Suppressor macrophage (primary cell): ENCODE measurements around the gene STEAP3.

Experiments
- DNase-seq, 4 experiments: peaks; one replicate each; pipeline ENCODE4 v3.0.0-alpha.2; 2020 to 2022

Gene STEAP3

DNA sequence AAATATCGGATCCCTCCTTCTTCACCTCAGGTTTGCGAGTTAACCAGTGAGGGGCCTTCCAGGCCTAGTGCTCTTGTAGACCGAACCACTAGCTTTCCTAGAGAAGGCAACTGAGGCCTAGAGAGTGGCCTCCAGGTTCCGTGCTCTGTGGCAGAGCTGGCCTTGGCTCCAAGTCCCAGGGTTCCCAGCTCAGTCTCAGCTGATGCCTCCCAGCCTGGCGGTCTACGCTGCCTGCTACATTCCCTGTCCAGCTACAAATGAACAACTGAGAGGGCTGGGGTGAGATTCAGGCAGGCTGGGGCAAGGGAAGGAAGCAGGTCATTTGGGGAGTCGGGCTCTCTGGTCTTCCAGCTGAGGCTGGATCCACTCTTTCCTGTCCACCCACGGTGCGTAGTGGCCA is 2.3 kb downstream of the STEAP3 start:
- no peak for DNase-seq

DNA sequence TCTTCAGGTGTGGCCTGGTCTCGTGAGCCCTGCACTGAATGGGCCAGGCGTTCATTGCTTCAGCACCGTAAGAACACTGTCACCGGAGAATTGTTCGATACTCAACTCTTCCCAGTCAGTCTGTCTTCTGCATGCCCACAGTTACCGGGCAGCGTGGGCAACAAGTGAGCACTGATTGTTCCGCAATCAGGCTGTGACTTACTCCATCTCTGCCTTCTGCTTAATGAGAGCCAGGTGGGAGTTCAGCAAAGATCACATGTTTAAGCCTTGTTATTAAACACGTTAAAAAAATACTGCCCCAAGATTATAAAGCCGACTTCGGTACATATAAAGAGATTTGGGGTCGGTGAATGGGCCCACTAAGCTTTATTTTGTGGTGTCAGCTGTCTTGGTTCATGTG is 3.7 kb downstream of the STEAP3 start:
- peak in 2 of 4 experiments; percentile 10 to 13 for DNase-seq

DNA sequence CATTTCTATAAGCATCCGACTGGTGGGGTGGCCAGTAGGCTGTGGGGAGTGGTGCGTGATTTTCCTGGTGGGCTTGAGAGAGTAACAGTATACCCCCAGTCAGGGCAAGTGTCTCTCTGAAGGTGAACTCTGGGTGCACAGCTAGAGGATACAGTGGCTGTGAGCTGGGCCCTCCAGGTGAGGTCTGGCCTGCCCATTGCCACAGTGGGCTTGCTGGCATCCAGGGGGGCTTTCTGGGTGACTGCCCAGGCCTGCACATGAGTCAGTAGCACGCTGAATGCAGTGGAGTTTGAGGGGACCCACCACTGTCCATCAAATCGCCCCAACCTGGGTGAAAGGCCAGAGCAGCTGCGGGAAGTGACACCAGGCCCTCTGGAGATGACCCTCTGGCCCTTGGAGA is 4.5 kb downstream of the STEAP3 start:
- no peak for DNase-seq

DNA sequence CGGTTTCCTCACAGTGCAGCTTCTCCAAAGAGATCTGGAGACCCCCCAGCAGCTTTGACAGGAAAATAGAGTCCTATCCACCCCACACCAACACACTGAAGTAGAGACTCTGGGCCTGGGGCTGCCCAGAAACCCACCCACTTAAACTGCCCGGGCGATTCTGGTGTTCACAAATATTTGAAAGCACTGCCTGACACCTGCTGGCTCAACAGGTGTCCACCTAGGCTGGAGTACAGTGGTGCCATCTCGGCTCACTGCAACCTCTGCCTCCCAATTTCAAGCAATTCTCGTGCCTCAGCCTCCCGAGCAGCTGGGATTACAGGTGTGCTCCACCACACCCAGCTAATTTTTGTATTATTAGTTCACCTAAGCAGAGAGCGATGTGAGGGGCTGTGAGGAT is 5.3 kb downstream of the STEAP3 start:
- DNase-seq, result no peak

DNA sequence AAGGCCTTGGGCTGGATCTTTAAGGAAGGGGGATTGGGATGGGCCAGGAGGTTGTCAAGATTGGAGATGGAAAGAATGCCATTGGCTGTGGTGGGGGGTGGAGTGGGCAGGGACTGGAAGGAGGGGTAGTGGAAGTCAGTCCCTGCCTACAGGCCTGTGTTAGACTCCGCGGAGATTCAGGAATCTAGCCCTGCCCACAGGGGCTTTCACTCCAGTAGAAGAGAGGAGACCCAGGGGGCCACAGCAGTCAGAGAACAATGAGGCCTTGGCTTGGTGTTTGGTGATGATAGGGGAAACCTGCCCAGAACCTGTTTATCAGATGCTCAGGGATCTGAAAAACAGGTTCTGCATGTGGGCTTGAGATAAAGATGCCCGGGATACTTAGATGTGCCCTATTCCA is 6.1 kb downstream of the STEAP3 start:
- no peak for DNase-seq

DNA sequence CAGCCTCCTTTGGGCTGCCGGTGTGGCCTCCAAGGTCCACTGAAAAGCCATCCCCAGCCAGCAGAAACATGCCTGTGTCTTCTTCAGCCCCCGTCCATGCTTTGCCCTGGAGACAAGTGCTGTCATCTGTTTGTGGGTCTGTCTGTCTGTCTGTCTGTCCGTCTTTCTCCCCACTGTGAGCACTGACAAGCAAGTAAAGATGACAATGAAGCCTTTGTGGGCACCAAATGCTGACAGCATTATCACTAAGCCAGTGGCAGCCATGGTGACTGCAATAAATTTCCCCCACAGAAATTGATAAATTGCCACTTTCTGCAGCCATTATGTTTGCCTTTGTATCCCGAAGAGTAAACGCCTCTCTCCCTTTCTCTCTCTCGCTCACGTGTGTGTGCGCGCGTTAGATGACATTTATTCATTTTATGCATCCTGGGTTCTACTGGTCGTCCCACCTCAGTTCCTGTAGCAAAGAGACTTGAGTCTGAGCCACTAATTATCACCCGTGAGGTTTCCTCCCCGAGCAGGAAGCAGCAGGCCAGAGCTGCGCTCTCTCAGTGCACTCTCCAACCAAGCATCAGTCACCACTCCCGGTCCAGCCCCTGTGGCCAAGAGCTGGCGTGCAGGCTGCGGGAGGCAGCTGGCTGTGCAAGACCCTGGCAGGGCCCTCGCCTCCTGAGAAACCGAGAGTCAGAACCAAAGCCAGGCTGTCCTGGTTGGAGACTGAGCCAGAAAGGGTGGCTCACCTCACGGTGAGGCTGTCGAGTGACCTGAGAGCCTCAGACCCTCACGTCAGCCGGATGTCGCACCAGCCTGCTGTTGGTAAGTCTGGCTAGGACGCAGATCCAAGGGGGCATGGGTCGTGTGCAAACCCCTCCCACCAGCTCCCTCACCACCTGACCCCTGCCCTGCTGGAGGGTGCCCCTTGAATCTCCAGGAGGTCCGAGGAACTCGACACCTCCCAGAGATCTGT is 6.9 kb downstream of the STEAP3 start:
- DNase-seq, result no peak

DNA sequence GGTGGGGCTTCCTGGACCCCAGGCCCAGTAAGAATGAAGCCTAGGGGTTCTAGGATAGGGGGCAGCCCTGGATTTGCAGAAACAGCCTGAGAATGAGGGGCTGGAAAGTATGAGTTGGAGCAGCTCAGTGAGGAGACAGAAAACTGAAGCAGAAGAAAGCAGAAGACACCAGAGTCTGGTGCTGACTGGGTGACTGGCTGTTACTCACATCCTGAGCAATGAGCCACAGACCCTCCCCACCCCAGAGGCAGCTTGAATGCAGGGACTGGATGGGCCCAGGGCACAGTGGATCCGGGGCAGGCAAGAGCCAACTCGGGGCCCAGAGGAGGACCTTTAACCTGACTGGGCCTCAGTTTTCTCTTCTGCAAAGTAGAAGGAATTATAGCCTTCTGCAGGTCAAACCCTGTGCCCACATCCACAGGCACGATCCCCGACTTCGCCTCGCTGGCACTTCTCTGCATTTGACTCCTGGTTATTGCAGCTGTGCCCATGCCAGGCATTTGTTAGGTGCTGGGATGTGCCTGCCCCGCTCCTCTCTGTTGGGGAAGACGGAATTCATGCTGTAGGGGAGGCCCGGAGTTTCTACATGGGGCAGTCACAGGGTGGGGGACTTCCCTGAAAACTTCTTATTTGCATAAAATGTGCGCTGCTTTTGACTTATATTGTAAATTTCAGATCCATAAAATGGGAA is 8.5 kb downstream of the STEAP3 start:
- peak in 3 of 4 experiments; percentile 26 to 45 (median 27) for DNase-seq

DNA sequence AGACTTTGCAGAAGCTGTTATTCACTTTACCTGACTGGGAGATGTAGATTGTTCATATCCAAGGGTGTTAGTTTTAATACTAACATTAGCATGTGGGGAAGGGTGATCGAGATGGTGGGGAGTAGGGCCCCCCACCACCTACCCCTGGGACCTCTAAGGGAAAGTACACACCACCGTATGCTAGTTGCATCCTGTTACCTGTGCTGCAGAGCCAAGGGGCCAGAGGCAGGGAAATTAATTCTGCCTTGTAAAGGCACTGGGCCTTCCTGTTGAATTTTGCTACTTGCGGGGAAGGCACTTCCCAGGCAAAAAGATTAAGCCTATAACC is 9.0 kb downstream of the STEAP3 start:
- no peak for DNase-seq

DNA sequence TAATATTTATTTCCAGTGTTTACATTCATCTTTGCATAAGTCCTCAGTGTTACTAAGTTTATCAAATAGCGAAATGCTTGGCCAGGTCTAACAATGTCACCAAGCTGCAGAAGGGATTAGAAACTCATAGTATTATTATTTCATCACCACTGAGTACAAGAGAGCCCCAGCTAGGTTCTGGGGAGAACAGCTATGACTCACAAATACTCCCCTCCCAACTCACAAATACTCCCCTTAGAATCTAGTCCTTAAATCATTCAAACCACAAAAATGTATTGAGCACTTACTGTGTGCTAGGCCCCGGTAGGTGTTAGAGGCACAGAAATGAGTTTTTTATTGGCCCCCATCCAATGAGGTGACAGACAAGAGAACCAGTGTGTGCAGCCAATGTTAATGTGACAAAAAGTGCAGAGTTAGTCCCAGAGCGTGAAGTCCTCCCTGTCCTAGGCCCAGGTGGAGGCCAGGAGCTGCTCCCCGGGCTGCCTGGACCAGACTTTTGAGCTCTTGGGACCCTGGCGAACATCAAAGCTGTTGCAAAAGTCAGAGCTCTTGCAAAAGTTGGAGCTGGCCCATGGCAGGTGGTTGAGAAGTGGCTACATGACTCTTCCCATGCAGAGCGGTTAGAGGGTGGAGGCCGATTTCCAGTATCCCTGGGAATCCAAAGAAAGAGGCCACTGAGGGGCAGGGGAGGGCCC is 9.8 kb downstream of the STEAP3 start:
- no peak for DNase-seq

DNA sequence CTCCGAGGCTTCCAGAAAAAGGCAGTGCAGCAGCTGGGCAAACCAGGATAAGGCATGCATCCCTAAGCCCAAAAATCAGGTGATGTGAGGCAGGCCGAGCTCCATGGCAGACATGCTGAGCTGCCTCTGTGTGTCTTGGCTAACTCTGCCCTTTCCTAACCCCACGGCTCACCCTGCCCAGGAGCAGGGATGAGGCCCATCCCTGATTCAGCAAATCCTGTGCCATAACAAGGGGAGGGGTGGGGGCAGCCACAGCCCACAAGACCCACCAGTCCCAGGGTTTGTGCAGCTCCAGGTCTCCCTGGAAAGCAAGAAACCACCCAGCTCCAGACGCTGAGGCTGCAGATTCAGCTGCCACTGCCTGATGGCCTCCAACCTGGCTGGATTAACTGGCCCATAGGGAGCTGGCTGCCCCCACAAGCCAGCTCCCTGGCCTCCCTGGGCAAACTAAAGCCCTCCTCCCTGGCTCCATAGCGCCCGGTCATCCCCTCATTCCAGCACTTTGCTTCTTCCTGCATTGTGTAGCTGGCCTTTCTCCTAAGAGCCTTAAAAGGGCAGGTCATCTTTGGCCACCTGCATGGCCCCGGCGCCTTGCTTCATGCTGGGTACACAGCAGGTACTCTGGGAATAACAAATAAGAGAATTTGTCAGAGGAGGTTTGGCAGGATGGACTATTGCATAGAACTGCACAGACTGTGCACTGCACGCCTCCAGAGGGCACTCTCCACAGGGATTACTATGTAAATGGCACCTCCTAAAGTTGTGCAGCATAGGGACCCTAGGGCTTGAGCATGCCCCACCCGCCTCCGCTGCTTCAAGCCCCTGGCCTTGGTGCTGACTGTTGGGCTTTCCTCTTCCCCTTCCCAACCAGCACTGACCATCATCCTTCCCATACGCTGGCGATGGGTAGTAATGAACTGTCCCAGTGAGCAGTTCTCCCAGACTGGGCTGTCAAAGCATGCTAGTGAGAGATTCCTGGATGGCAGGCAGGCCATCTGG is 10.7 kb downstream of the STEAP3 start:
- DNase-seq, result peak in 3 of 4 experiments; percentile 15 to 49 (median 24)

DNA sequence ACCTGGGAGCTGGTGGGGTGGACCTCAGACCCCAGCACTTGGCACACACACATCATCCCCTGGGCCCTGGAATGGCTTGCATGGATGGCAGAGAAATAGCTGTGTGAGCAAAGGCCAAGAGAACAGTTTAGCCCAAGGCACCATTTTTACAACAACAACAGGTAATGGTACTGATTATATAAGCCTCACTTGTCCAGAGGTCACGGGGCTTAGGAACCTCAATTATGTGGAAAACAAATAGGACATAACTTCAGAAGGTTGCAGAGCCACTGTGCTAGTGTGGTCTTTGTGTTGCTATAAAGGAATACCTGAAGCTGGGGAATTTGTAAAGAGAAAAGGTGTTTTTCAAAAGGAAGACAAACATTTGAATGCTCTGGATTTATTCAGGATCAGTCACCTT is 13.2 kb downstream of the STEAP3 start:
- DNase-seq, result no peak

DNA sequence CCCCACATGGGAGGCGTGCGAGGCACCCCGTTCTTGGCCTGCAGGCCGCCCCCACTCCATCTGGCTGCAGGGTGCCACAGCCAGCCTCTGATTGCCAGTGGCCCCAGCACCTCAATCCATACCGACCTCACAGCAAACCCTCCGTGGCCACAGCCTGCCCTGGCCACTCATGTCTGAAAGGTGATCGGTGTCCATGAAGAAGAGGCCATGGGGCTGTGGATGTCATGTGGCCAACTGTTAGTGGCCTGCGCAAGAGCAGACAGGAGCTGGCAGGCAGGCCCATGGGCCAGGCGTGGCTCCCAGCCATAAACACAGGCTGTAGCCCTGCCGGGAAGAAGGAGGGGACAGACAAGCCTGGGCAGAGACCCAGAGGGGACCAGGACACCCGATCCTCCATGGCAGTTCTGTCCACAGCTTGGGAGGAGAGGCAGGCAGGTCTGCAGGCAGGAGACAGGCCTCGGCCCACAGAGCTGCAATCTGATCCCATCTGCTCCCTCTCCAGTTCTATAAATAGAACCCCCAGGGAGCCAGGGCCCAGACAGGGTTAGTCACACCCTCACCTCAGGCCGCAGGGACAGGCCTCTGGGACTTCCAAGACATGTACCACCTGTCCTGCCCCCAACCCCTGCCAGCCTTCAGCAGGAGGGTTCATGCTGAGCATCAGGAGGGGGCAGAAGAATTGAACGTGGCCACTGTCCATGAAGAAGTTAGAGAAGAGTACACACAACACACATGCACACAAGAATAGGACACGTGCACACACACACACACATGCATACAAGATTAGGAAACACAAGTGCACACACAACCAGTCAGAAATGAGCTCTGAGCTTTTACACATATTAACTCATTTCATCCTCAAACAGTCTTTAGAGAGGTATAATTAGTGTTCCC is 16.9 kb downstream of the STEAP3 start:
- DNase-seq, result no peak

DNA sequence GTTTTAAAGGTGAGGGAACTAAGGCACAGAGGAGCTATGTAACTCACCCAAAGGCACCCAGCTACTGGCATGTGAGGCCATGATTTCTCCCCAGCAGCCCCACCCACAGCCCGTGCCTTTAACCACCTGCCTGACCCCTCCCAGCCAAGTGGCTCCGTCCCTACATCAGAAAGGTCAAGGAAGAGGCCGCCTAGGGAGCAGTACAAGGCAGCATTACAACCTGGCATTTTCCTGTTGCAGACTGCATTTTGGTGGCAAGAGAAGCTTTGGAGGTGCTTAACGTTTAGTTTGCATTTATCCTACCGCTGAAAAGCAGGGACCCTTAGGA is 17.5 kb downstream of the STEAP3 start:
- DNase-seq, result no peak

DNA sequence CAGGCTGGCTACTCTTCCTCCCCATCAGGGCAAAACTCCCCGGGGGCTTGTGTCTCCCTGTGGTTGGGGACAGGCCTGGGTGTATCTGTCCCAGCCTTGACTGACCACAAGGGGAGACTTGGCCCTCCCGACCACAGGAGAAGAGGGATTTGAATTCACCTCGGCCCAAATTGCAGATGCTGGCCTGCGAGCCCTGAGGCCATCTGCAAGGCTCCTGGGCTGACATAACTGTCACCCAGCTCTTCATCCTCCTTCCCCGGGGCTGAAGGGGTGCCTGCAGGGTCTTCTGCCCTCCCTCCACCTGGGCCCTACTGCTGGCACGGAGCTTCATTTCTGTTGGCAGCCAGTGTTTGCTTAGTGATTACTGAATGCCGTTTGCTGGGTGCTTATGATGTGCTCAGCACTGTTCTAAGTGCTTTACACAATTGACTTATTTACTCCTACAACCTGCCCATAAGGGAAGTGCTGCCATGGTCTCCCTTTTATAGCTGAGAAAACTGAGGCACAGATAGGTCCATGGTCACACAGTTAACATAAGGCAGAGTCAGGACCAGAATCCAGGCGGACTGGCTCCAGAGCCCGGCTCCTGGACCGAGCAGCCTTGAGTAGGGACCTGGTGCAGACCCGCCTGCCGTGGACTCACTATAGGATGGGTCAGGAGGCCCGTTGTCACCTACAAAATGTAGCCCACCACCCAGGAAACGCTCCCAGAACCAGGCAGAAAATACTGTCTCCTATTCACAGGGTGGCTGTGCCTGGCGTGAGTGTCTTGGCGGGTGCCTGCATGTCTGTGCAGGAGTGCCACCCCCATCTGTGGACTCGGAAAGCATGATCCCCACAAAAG is 18.9 kb downstream of the STEAP3 start:
- no peak for DNase-seq

DNA sequence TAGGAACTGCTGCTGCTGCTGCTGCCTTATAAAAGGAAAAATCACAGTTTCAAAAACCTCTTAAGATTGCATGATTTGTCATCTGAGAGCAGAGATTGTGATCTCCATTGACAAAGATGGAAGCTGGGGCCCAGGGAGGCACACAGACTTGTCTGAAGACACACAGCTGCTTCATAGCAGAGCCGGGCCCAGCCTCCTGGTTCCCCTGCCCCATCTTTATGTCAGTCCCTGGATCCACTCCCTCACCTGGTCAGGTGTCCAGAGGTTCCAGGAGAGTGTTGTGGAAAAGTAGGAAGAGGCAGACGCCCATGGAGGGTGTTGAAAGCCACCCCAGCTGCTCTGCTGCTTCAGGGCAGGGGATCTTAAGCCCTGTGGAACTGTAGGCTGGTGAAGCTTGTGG is 20.0 kb downstream of the STEAP3 start:
- DNase-seq, result no peak

DNA sequence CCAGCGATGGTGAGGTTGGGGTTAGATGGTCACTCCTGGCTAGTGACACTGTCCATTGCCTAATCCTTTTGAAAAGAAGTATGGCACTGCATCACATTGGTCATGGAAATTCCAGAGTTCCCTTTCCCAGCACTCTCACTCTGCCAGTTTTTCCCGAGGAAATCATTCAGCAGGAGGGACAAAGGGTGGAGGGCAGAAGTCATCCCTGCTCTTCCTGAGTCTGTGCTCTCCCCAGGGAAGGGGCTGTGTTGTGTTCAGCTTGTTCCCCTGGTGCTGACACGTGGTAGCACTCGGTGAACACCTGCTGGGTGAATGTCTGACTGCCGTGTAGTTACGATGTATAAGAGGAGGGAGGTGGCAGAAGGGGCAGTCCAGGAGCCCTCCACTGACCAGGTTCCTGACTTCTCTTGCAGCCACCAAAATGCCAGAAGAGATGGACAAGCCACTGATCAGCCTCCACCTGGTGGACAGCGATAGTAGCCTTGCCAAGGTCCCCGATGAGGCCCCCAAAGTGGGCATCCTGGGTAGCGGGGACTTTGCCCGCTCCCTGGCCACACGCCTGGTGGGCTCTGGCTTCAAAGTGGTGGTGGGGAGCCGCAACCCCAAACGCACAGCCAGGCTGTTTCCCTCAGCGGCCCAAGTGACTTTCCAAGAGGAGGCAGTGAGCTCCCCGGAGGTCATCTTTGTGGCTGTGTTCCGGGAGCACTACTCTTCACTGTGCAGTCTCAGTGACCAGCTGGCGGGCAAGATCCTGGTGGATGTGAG is 21.6 kb downstream of the STEAP3 start:
- DNase-seq, result no peak

DNA sequence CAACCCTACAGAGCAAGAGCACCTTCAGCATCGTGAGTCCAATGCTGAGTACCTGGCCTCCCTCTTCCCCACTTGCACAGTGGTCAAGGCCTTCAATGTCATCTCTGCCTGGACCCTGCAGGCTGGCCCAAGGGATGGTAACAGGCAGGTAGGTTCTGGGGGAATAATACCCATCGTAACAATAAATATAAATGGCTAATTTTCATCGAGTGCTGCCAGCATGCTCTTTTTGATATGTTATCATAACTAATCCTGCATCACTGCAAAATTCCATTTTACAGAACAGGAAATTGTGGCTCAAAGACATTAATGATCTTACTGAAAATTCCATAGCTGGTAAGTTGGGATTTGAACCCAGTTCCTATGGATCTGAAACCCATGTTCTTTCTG is 22.2 kb downstream of the STEAP3 start:
- no peak for DNase-seq

DNA sequence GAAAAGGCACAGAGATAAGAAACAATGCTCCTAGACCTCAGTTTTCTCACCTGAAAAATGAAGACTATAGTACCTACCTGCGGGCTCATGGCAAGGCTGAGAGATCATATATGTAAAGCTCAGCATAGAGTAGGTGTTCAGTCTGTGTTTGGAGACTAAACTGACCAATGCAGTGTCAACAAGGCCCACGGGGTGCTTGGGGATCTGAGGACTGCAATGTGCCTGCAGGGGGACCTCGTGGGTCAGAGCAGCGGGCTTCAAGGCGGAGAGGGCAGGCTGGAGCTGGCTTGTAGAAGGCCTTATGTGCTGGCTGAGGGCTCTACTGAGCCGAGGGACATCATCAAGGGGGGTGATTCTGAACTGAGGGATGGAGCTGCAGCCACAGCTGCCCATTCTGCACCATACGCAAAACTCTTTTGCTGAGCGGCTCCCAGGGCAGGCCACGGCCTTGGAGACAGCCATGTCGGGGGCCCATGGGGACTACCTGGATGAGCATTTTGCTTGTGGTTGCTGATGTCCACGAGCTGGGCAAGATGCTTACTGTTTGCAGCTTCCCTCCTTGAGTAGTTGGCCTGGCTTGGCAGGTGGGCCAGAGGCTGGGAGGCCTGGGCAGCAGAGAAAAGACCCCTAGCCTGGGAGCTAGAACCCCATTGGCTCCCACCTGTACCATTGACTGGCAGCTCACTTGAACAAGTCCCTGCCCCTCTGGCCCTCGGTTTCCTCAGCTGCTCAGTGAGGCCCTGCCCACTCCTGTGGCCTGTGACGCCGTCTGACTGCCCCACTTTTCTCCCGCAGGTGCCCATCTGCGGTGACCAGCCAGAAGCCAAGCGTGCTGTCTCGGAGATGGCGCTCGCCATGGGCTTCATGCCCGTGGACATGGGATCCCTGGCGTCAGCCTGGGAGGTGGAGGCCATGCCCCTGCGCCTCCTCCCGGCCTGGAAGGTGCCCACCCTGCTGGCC is 23.5 kb downstream of the STEAP3 start:
- peak in 1 of 4 experiments; percentile 21 for DNase-seq
